ENCODE data around the gene ITGA7. TPM values are rescaled to one million over a fixed set of nuclear protein-coding genes. Genes with fewer than 3 reads are reported as not detected.

Gene ITGA7
- total RNA-seq, 1 donor from 2014 or later: 39.2 TPM

- no peak overlapping the region for H3K4me3 Mint-ChIP-seq
- no peaks in the 10 kb centered on the region for H3K27me3 Mint-ChIP-seq
- no peak for TF ChIP-seq CTCF (conservative IDR thresholded peaks at IDR 0.05)
- H3K4me1 Mint-ChIP-seq (ENCODE audit: unreplicated experiment): peaks cover 37% of the 10 kb centered on the region
- H3K27ac Mint-ChIP-seq: peak overlapping the region; percentile 48
- no peaks in the 10 kb centered on the region for H3K9me3 Mint-ChIP-seq
- peaks cover 16% of the 10 kb centered on the region for H3K36me3 Mint-ChIP-seq
- no peak for DNase-seq (ENCODE audit: extremely low spot score, unreplicated experiment)
Measured at GRCh38 chr12:55723516-55724225, 16.0 kb upstream of the ITGA7 start.

- Mint-ChIP-seq H3K4me1 (ENCODE audit: unreplicated experiment) (peaks cover 44% of the 10 kb centered on the region), H3K27me3 (no peaks in the 10 kb centered on the region), H3K4me3 (no peak overlapping the region), H3K9me3 (no peaks in the 10 kb centered on the region), H3K36me3 (peaks cover 16% of the 10 kb centered on the region), H3K27ac (peak overlapping the region; percentile 48)
- TF ChIP-seq CTCF (conservative IDR thresholded peaks at IDR 0.05): no peak
- no peak for DNase-seq (ENCODE audit: extremely low spot score, unreplicated experiment)
Measured at GRCh38 chr12:55722948-55723347, 15.2 kb upstream of the ITGA7 start.

- H3K4me3 Mint-ChIP-seq: no peak overlapping the region
- peaks cover 13% of the 10 kb centered on the region for H3K36me3 Mint-ChIP-seq
- DNase-seq (ENCODE audit: extremely low spot score, unreplicated experiment): no peak
- no peak for TF ChIP-seq CTCF (conservative IDR thresholded peaks at IDR 0.05)
- peaks cover 46% of the 10 kb centered on the region for H3K4me1 Mint-ChIP-seq (ENCODE audit: unreplicated experiment)
- no peaks in the 10 kb centered on the region for H3K9me3 Mint-ChIP-seq
- H3K27ac Mint-ChIP-seq: no peak overlapping the region
- no peaks in the 10 kb centered on the region for H3K27me3 Mint-ChIP-seq
Measured at GRCh38 chr12:55721601-55722213, 14.0 kb upstream of the ITGA7 start.

- no peaks in the 10 kb centered on the region for H3K9me3 Mint-ChIP-seq
- peaks cover 43% of the 10 kb centered on the region for H3K4me1 Mint-ChIP-seq (ENCODE audit: unreplicated experiment)
- peaks cover 11% of the 10 kb centered on the region for H3K36me3 Mint-ChIP-seq
- DNase-seq (ENCODE audit: extremely low spot score, unreplicated experiment): no peak
- no peak overlapping the region for H3K27ac Mint-ChIP-seq
- H3K4me3 Mint-ChIP-seq: peak overlapping the region; percentile 28
- TF ChIP-seq CTCF (conservative IDR thresholded peaks at IDR 0.05): peak; percentile 49
- peaks cover under 1% of the 10 kb centered on the region for H3K27me3 Mint-ChIP-seq
Measured at GRCh38 chr12:55720894-55721444, 13.3 kb upstream of the ITGA7 start.

GRCh38 chr12:55720071-55720564 lies 12.4 kb upstream of the ITGA7 start, which contains the start of gene RDH5:
Gene RDH5 (plus strand): TSS chr12:55720393. CDS start chr12:55721185, 792 bp downstream.
- H3K36me3 Mint-ChIP-seq: peaks cover 9% of the 10 kb centered on the region
- peak within 1 kb of the TSS; percentile 55 for H3K27ac Mint-ChIP-seq

More at GRCh38 chr12:55720071-55720564, 12.4 kb upstream of the ITGA7 start, which contains the start of gene RDH5:
- TF ChIP-seq CTCF (conservative IDR thresholded peaks at IDR 0.05): no peak
- H3K9me3 Mint-ChIP-seq: no peaks in the 10 kb centered on the region
- H3K4me1 Mint-ChIP-seq (ENCODE audit: unreplicated experiment): peaks cover 46% of the 10 kb centered on the region
- H3K4me3 Mint-ChIP-seq: peak within 1 kb of the TSS; percentile 28
- no peak for DNase-seq (ENCODE audit: extremely low spot score, unreplicated experiment)
- H3K27me3 Mint-ChIP-seq: peaks cover 7% of the 10 kb centered on the region
